OCI-LY1 (cell line): Measurements from ENCODE around the gene MGAT4C.

Experiments
- H2AFZ ChIP-seq: fragments of 200-600 bp; sonication (generic), shearing (Covaris generic); 2 replicates; pipeline ENCODE4 v1.6.0; 2014; ENCODE audit warnings: antibody characterized with exemption, mild to moderate bottlenecking, low read length
- H3F3A ChIP-seq: fragments of 200-600 bp; sonication (generic), shearing (Covaris generic); 2 replicates; pipeline ENCODE4 v1.6.0; 2014; ENCODE audit warnings: mild to moderate bottlenecking, antibody characterized with exemption, low read length, moderate library complexity; ENCODE audit not compliant: insufficient read depth
- H3K27ac ChIP-seq: fragments of 200-600 bp; sonication (generic); 2 replicates; pipeline ENCODE4 v1.5.1; 2014; ENCODE audit warnings: low read length, mixed run types, mild to moderate bottlenecking, low read depth; ENCODE audit not compliant: poor library complexity, severe bottlenecking
- H3K27me3 ChIP-seq: fragments of 200-600 bp; sonication (generic); 2 replicates; pipeline ENCODE4 v1.6.0; 2014; ENCODE audit warnings: antibody characterized with exemption, mild to moderate bottlenecking, low read length, moderate library complexity; ENCODE audit not compliant: insufficient read depth
- H3K36me3 ChIP-seq: fragments of 200-600 bp; sonication (generic); 2 replicates; pipeline ENCODE4 v1.6.1; 2014; ENCODE audit warnings: mild to moderate bottlenecking, antibody characterized with exemption, low read length, moderate library complexity, mixed read lengths; ENCODE audit not compliant: insufficient read depth
- H3K4me1 ChIP-seq: fragments of 200-600 bp; sonication (generic); 2 replicates; pipeline ENCODE4 v1.5.1; 2014; ENCODE audit warnings: mild to moderate bottlenecking, low read length, moderate library complexity; ENCODE audit not compliant: insufficient read depth, severe bottlenecking
- H3K4me2 ChIP-seq: fragments of 200-600 bp; sonication (generic), shearing (Covaris generic); 2 replicates; pipeline ENCODE4 v1.6.1; 2014; ENCODE audit warnings: low read length
- H3K4me3 ChIP-seq: fragments of 200-600 bp; sonication (generic); 2 replicates; pipeline ENCODE4 v1.5.1; 2014; ENCODE audit warnings: low read length, low read depth, mild to moderate bottlenecking, mixed read lengths; ENCODE audit not compliant: poor library complexity, severe bottlenecking
- H3K79me2 ChIP-seq: fragments of 200-600 bp; shearing (Covaris generic); 2 replicates; pipeline ENCODE4 v1.6.1; 2016; ENCODE audit warnings: mixed run types, low read length, mixed read lengths; ENCODE audit not compliant: insufficient read depth
- H3K9ac ChIP-seq: fragments of 200-600 bp; sonication (generic), shearing (Covaris generic); 2 replicates; pipeline ENCODE4 v1.6.1; 2014; ENCODE audit warnings: mild to moderate bottlenecking, low read length, mixed read lengths
- H3K9me2 ChIP-seq: fragments of 200-600 bp; sonication (generic), shearing (Covaris generic); 2 replicates; pipeline ENCODE4 v1.6.1; 2014; ENCODE audit warnings: low read depth, mild to moderate bottlenecking, low read length, mixed read lengths
- H3K9me3 ChIP-seq: fragments of 200-600 bp; shearing (Covaris generic); 2 replicates; pipeline ENCODE4 v1.6.1; 2014; ENCODE audit warnings: low read length, mixed read lengths
- H4K20me1 ChIP-seq: fragments of 200-600 bp; sonication (generic), shearing (Covaris generic); 2 replicates; pipeline ENCODE4 v1.6.0; 2016; ENCODE audit warnings: mild to moderate bottlenecking, low read length; ENCODE audit not compliant: insufficient read depth
- CTCF ChIP-seq: fragments of 200-600 bp; sonication (generic), shearing (Covaris generic); IDR thresholded peaks from 2 replicates; pipeline ENCODE4 v1.5.1; 2017; ENCODE audit warnings: mild to moderate bottlenecking, antibody characterized with exemption, low read length, moderate library complexity, mixed read lengths
- EZH2 ChIP-seq: fragments of 200-600 bp; sonication (generic), shearing (Covaris generic); IDR thresholded peaks from 2 replicates; pipeline ENCODE4 v1.8.0; 2017; ENCODE audit warnings: borderline replicate concordance, mixed run types, mild to moderate bottlenecking, antibody characterized with exemption, low read length, moderate library complexity, mixed read lengths

Gene MGAT4C

GRCh38 chr12:86290615-86291014 is 34.4 kb upstream of the MGAT4C start:
- no peaks in the 10 kb centered on the region for H4K20me1 ChIP-seq
- H3K36me3 ChIP-seq = no peaks in the 10 kb centered on the region
- no peaks in the 10 kb centered on the region for H3K9me2 ChIP-seq
- H3K79me2 ChIP-seq = no peaks in the 10 kb centered on the region
- TF ChIP-seq EZH2 (no peak), CTCF (no peak)
- H3K9ac ChIP-seq = no peak overlapping the region
- no peaks in the 10 kb centered on the region for H3K9me3 ChIP-seq
- H3K4me3 ChIP-seq = no peak overlapping the region
- no peak overlapping the region for H2AFZ ChIP-seq
- H3K27me3 ChIP-seq = no peaks in the 10 kb centered on the region
- no peak overlapping the region for H3K4me2 ChIP-seq
- no peaks in the 10 kb centered on the region for H3F3A ChIP-seq
- H3K27ac ChIP-seq = no peak overlapping the region
- no peaks in the 10 kb centered on the region for H3K4me1 ChIP-seq

GRCh38 chr12:86286119-86286518 is 29.9 kb upstream of the MGAT4C start:
- Histone ChIP-seq H3F3A (no peaks in the 10 kb centered on the region), H3K36me3 (no peaks in the 10 kb centered on the region), H4K20me1 (no peaks in the 10 kb centered on the region), H3K4me2 (no peak overlapping the region), H3K9me2 (no peaks in the 10 kb centered on the region), H3K27me3 (no peaks in the 10 kb centered on the region), H3K4me3 (no peak overlapping the region), H3K4me1 (no peaks in the 10 kb centered on the region), H3K27ac (no peak overlapping the region), H3K79me2 (no peaks in the 10 kb centered on the region), H2AFZ (no peak overlapping the region), H3K9me3 (no peaks in the 10 kb centered on the region), H3K9ac (no peak overlapping the region)
- no peak for TF ChIP-seq CTCF
- TF ChIP-seq EZH2 = no peak

GRCh38 chr12:86283620-86284019 is 27.4 kb upstream of the MGAT4C start:
- H2AFZ ChIP-seq = no peak overlapping the region

GRCh38 chr12:86275356-86275755 is 19.2 kb upstream of the MGAT4C start:
- Histone ChIP-seq H3K9me3 (no peaks in the 10 kb centered on the region), H3K9me2 (no peaks in the 10 kb centered on the region), H2AFZ (no peak overlapping the region), H3K4me3 (no peak overlapping the region), H3K27ac (no peak overlapping the region), H3K36me3 (no peaks in the 10 kb centered on the region), H3K4me1 (no peaks in the 10 kb centered on the region), H3K9ac (no peak overlapping the region), H3F3A (no peaks in the 10 kb centered on the region), H3K27me3 (no peaks in the 10 kb centered on the region), H3K79me2 (no peaks in the 10 kb centered on the region), H3K4me2 (no peak overlapping the region), H4K20me1 (no peaks in the 10 kb centered on the region)
- TF ChIP-seq CTCF = no peak
- TF ChIP-seq EZH2 = no peak

More at GRCh38 chr12:86283620-86284019, 27.4 kb upstream of the MGAT4C start:
- H3F3A ChIP-seq = no peaks in the 10 kb centered on the region
- no peak for TF ChIP-seq EZH2
- no peak overlapping the region for H3K4me3 ChIP-seq
- H4K20me1 ChIP-seq = no peaks in the 10 kb centered on the region
- no peaks in the 10 kb centered on the region for H3K36me3 ChIP-seq
- H3K4me2 ChIP-seq = no peak overlapping the region
- H3K27me3 ChIP-seq = no peaks in the 10 kb centered on the region
- H3K4me1 ChIP-seq = no peaks in the 10 kb centered on the region
- H3K79me2 ChIP-seq = no peaks in the 10 kb centered on the region
- no peak overlapping the region for H3K9ac ChIP-seq
- H3K9me2 ChIP-seq = no peaks in the 10 kb centered on the region
- H3K9me3 ChIP-seq = no peaks in the 10 kb centered on the region
- H3K27ac ChIP-seq = no peak overlapping the region
